K562 (cell line): ENCODE data around the gene COL20A1. TPM values are rescaled to one million over a fixed set of nuclear protein-coding genes. Genes with fewer than 3 reads are reported as not detected.

Experiments used
- ATAC-seq: fragments of 200-7000 bp; cut with Tn5 transposase; 3 replicates; pipeline ENCODE4 v1.9.1; 2020; ENCODE audit warnings: moderate library complexity
- BruUV-seq: library from RNA; stranded (reverse); fragments of 400-500 nt; replicated peaks from 2 replicates; lab custom pipeline; 2021; lab: Mats Ljungman, UMichigan
- CTCF ChIA-PET: fragments of 300-600 bp; formaldehyde crosslinking; extraction: SDS; loops from one replicate; lab custom pipeline; 2021; ENCODE audit warnings: low intra/inter-chr PET ratio; lab: Yijun Ruan, JAX
- POLR2A ChIA-PET: fragments of 300-600, 350-650 bp; sonication (Branson Sonifier 250); formaldehyde crosslinking; extraction: SDS; loops from one replicate; lab custom pipeline; 2021; ENCODE audit warnings: antibody characterized with exemption, inconsistent platforms; lab: Yijun Ruan, JAX
- DNase-seq, 4 experiments: peaks; one replicate each; pipeline versions ENCODE4 v3.0.0 to v3.0.0-alpha.2; 2011 to 2018; ENCODE audit warnings: low spot score in 3 of 4, mixed read lengths in 3 of 4; ENCODE audit errors: extremely low read depth in 1 of 4
- FAIRE-seq: peaks from 2 replicates; lab custom pipeline; 2011; peaks lifted over from hg19 to GRCh38; lab: Jason Lieb, UNC
- H2AFZ ChIP-seq: 2 replicates; pipeline ENCODE4 v1.6.0; 2011; ENCODE audit warnings: low read depth, low read length, control low read depth, inconsistent platforms
- H3K27ac ChIP-seq: fragments of 200-600 bp; 3 replicates; pipeline ENCODE4 v1.8.0; 2011; ENCODE audit warnings: low read depth, mild to moderate bottlenecking, control low read depth, inconsistent platforms, low read length, moderate library complexity, mixed read lengths; ENCODE audit errors: extremely low read depth
- H3K27me3 ChIP-seq, 2 experiments: fragments of 300-600 bp in 1 of 2; 2 replicates in 1 of 2; 3 replicates in 1 of 2; pipeline versions ENCODE4 v1.6.0 to v1.8.0; 2011; ENCODE audit warnings: inconsistent platforms in 2 of 2, low read length in 2 of 2, mild to moderate bottlenecking in 1 of 2, mixed read lengths in 1 of 2, moderate library complexity in 1 of 2; ENCODE audit not compliant: control insufficient read depth in 2 of 2, insufficient read depth in 2 of 2
- H3K36me3 ChIP-seq: fragments of 300-600 bp; 3 replicates; pipeline ENCODE4 v1.8.0; 2011; ENCODE audit warnings: mild to moderate bottlenecking, low read length, inconsistent platforms; ENCODE audit not compliant: control insufficient read depth, insufficient read depth
- H3K4me1 ChIP-seq, 2 experiments: fragments of 200-600 bp in 1 of 2; replicated peaks in 1 of 2; 2 replicates in 1 of 2; 3 replicates in 1 of 2; pipeline versions ENCODE4 v1.5.1 to v1.8.0; 2011; ENCODE audit warnings: inconsistent platforms in 2 of 2, low read length in 2 of 2, mild to moderate bottlenecking in 1 of 2, mixed read lengths in 1 of 2, moderate library complexity in 1 of 2; ENCODE audit not compliant: control insufficient read depth in 2 of 2, insufficient read depth in 2 of 2
- H3K4me2 ChIP-seq: 2 replicates; pipeline ENCODE4 v1.6.1; 2011; ENCODE audit warnings: low read length, control low read depth, inconsistent platforms, mixed read lengths; ENCODE audit not compliant: insufficient read depth
- H3K4me3 ChIP-seq: fragments of 200-600 bp; sonication (generic), shearing (Covaris generic); 2 replicates; pipeline ENCODE4 v1.5.1; 2016; ENCODE audit warnings: control low read depth, inconsistent platforms
- H3K79me2 ChIP-seq: fragments of 200-600 bp; 3 replicates; pipeline ENCODE4 v1.8.0; 2011; ENCODE audit warnings: low read length, inconsistent platforms; ENCODE audit not compliant: control insufficient read depth, insufficient read depth
- H3K9ac ChIP-seq, 2 experiments: 2 replicates each; pipeline versions ENCODE4 v1.6.0 to v1.6.1; 2011; ENCODE audit warnings: low read depth in 2 of 2, low read length in 2 of 2, control low read depth in 1 of 2, inconsistent platforms in 1 of 2, mild to moderate bottlenecking in 1 of 2, mixed read lengths in 1 of 2; ENCODE audit not compliant: insufficient read depth in 1 of 2
- H3K9me1 ChIP-seq: one replicate; pipeline ENCODE4 v1.6.0; 2011; ENCODE audit warnings: inconsistent platforms, mild to moderate bottlenecking, low read length, moderate library complexity; ENCODE audit not compliant: control insufficient read depth, insufficient read depth
- H3K9me3 ChIP-seq: replicated peaks from 2 replicates; pipeline ENCODE4 v1.5.1; 2011; ENCODE audit warnings: low read depth, low read length, inconsistent platforms; ENCODE audit not compliant: control insufficient read depth, insufficient read depth
- H4K20me1 ChIP-seq: replicated peaks from 2 replicates; pipeline ENCODE4 v1.6.1; 2011; ENCODE audit warnings: low read length, inconsistent platforms, mixed read lengths; ENCODE audit not compliant: control insufficient read depth, insufficient read depth
- CBFA2T2 ChIP-seq: fragments of 450-650 bp; conservative IDR thresholded peaks from 2 replicates; pipeline ENCODE4 v1.6.1; 2017; ENCODE audit warnings: mild to moderate bottlenecking
- MAX ChIP-seq: sonication (generic); formaldehyde crosslinking; IDR thresholded peaks from 2 replicates; pipeline ENCODE4 v1.9.0; 2022; ENCODE audit warnings: mild to moderate bottlenecking, missing genetic modification reagents
- RAD51 ChIP-seq: fragments of 450-650 bp; IDR thresholded peaks from 2 replicates; pipeline ENCODE4 v1.7.1; 2016; ENCODE audit warnings: low read depth, mild to moderate bottlenecking, borderline replicate concordance
- TFE3 ChIP-seq: fragments of 450-650 bp; formaldehyde crosslinking; IDR thresholded peaks from 2 replicates; pipeline ENCODE4 v1.4.0; 2020; ENCODE audit warnings: mild to moderate bottlenecking, mixed read lengths
- USF2 ChIP-seq: sonication (generic); formaldehyde crosslinking; IDR thresholded peaks from 2 replicates; pipeline ENCODE4 v1.5.0; 2020; ENCODE audit warnings: missing genetic modification reagents
- YY1 ChIP-seq, 3 experiments: IDR thresholded peaks; 2 replicates each; pipeline ENCODE4 v1.6.1; 2011; ENCODE audit warnings: low read length in 2 of 3, mild to moderate bottlenecking in 2 of 3, moderate library complexity in 2 of 3, borderline replicate concordance in 1 of 3, control low read depth in 1 of 3, low read depth in 1 of 3; ENCODE audit not compliant: insufficient read depth in 3 of 3, insufficient replicate concordance in 2 of 3, control insufficient read depth in 1 of 3, insufficient read length in 1 of 3; ENCODE audit errors: extremely low read depth in 1 of 3
- ZNF699 ChIP-seq: fragments of 250-450 bp; sonication (Bioruptor Pico); IDR thresholded peaks from 2 replicates; pipeline ENCODE4 v1.8.0; 2021; ENCODE audit warnings: mild to moderate bottlenecking, moderate library complexity; ENCODE audit not compliant: insufficient replicate concordance
- WGBS: fragments of 100-300 bp; shearing (Covaris generic); methylation state at CpG from one replicate; pipeline ENCODE4 v1.1.6; 2016; ENCODE audit warnings: low coverage, mixed read lengths; ENCODE audit not compliant: insufficient coverage; ENCODE audit errors: missing lambda C conversion rate; 5-methylcytosine and 5-hydroxymethylcytosine counted together
- in situ Hi-C: fragments of 300-500 bp; cut with MboI; formaldehyde crosslinking; loops from 4 replicates; pipeline ENCODE4 v1.15.0; 2018; ENCODE audit warnings: inconsistent platforms, mixed read lengths
- intact Hi-C: fragments of 100-400 bp; cut with micrococcal nuclease; formaldehyde crosslinking; loops from 2 replicates; pipeline ENCODE4 v1.14.2; 2022
- polyA plus RNA-seq, 8 experiments: library from polyadenylated mRNA; depleted of rRNA in 4 of 8; stranded (reverse) in 5 of 8; unstranded in 3 of 8; fragments of >200 nt; fragmentation: Nextera tagmentation in 2 of 8; fragmentation: Illumina TruSeq in 1 of 8; extraction: Ambion mirVana in 2 of 8; extraction: Trizol in 1 of 8; gene quantifications; 2 replicates each; pipeline versions ENCODE4 v1.2.1 to v1.2.3, GENCODE V29; 2011 to 2014; ENCODE audit warnings: inconsistent platforms in 1 of 8, missing spikeins in 1 of 8
- total RNA-seq, 7 experiments: library from RNA; depleted of rRNA in 6 of 7; stranded (reverse); fragments of >200 nt in 6 of 7; fragmentation: Illumina TruSeq in 2 of 7; extraction: Trizol in 2 of 7; gene quantifications; 2 replicates each; pipeline versions ENCODE4 v1.2.1 to v1.2.3, GENCODE V29; 2011 to 2021; ENCODE audit warnings: low replicate concordance in 1 of 7
- TF ChIP-seq, protein P1 (sequence below): sonication (generic); formaldehyde crosslinking; IDR thresholded peaks from 2 replicates; pipeline ENCODE4 v1.9.0; 2022; ENCODE audit warnings: mild to moderate bottlenecking, missing genetic modification reagents

Gene COL20A1
- total and polyA plus RNA-seq, 9 of the 15 experiments (the other 6 are each of a cell fraction or from before 2014, with no cell fraction given) = not detected

GRCh38 chr20:63246490-63247288 is 46.3 kb upstream of the COL20A1 start:
- in situ Hi-C loops (no loop called here), intact Hi-C loops (no loop called here)
- CTCF ChIA-PET = no interaction called here
- BruUV-seq = no TSS peak
- Histone ChIP-seq H4K20me1 (peaks cover 20% of the 10 kb centered on the region), H3K4me1 (peaks cover 0 to 39% of the 10 kb centered on the region in 2 experiments; a peak in 1 of 5 replicates), H3K4me3 (no peak overlapping the region), H3K4me2 (no peak overlapping the region), H3K36me3 (no peaks in the 10 kb centered on the region), H2AFZ (no peak overlapping the region), H3K9me3 (no peaks in the 10 kb centered on the region), H3K27ac (no peak overlapping the region), H3K79me2 (no peaks in the 10 kb centered on the region), H3K9ac (0 out of 4 replicates have a peak overlapping the region, but pooled peaks of 1 of the 2 experiments have one; percentile 26), H3K27me3 (peaks cover 42 to 86% of the 10 kb centered on the region in 2 experiments; a peak in 4 of 5 replicates), H3K9me1 (no peaks in the 10 kb centered on the region)
- peak; percentile 65 for TF ChIP-seq TFE3 (CRISPR knock-in tag)
- no peak for TF ChIP-seq ZNF699 (CRISPR knock-in tag)
- peak; percentile 64 for TF ChIP-seq RAD51
- TF ChIP-seq, protein P1, sequence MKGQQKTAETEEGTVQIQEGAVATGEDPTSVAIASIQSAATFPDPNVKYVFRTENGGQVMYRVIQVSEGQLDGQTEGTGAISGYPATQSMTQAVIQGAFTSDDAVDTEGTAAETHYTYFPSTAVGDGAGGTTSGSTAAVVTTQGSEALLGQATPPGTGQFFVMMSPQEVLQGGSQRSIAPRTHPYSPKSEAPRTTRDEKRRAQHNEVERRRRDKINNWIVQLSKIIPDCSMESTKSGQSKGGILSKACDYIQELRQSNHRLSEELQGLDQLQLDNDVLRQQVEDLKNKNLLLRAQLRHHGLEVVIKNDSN (CRISPR knock-in tag) = peak; percentile 86
- TF ChIP-seq CBFA2T2 = peak; percentile 16; the same call in 1 of the 2 replicates
- 0 out of 2 replicates have a peak, but pooled peaks have one; percentile 12 for TF ChIP-seq MAX (CRISPR knock-in tag)
- TF ChIP-seq YY1 (IDR thresholded peaks at IDR 0.05; ENCODE audit: borderline replicate concordance in 1 of 3, control insufficient read depth in 1 of 3, extremely low read depth in 1 of 3, insufficient read depth in 3 of 3, insufficient read length in 1 of 3, insufficient replicate concordance in 2 of 3, low read depth in 1 of 3, low read length in 2 of 3) = no peak
- TF ChIP-seq USF2 (CRISPR knock-in tag) = peak; percentile 76
- no peak for FAIRE-seq
- POLR2A ChIA-PET = interaction anchor here (0.6 to 1.7 kb wide), 4 partner anchors 11 to 476 kb away, joined by 3 to 8 read pairs (median 3); partner anchors contain the start of gene BIRC7
- DNase-seq = peak in 1 of 4 experiments; percentile 32
- 6% methylated on average over 43 of the region's 50 CpGs for WGBS
- peak; percentile 48 for ATAC-seq
